ENCODE data around the gene XYLT2. TPM values are rescaled to one million over a fixed set of nuclear protein-coding genes. Genes with fewer than 3 reads are reported as not detected.

Gene XYLT2
- total and polyA plus RNA-seq, 10 of the 15 experiments (the other 5 are each of a cell fraction or from before 2014, with no cell fraction given) = 0.82 to 20.6 (median 13.0) TPM

DNA sequence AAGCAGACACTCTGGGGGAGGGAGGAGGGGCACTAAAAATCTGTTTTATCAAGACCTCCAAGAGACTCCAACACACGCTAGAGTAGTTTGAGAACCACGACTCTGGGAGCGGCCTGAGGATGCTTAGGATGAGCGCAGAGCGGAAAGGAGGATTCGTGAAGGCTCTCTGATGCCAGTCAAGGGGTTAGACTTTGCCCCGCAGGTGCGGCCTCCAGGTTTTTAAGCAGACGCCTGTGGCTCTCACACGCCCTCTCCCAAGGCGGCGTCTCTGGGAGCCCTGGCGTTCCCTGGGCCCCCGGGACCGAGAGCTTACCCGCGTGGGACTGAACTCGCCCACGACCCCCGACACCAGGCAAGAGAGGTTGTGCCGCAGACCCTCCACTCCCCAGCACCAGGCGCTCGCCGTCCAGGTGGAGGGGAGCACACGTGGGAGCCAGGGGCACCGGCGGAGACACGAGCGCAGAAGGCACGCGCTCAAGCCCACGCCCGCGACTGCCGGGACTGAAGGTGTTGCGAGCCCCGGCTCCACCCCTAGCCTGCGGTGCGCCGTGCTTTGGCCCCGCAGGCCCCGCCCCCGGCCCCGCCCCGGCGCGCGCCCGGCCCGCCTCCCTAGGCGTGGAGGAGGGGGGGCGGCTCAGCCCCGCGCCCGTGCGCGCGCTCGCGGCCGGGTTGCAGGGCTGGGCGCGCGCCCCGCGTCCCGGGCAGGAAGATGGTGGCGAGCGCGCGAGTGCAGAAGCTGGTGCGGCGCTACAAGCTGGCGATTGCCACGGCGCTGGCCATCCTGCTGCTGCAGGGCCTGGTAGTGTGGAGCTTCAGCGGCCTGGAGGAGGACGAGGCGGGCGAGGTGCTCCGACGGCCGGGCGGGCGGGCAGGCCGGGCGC, at the start of gene XYLT2 (continued):
- TF ChIP-seq BACH1 (IDR thresholded peaks at IDR 0.05; ENCODE audit: borderline replicate concordance) (peak; percentile 94), MXI1 (IDR thresholded peaks at IDR 0.05; ENCODE audit: low read depth, low read length) (peak; percentile 86), IKZF2 (IDR thresholded peaks at IDR 0.05) (0 out of 4 replicates have a peak, but pooled peaks of 1 of the 2 experiments have one; percentile 13), MEF2A (IDR thresholded peaks at IDR 0.05; ENCODE audit: insufficient read depth, low read depth, low read length) (no peak), POLR2A (IDR thresholded peaks at IDR 0.05; ENCODE audit: low read depth, low read length) (peak; percentile 99), ZNF592 (IDR thresholded peaks at IDR 0.05) (no peak), RB1 (IDR thresholded peaks at IDR 0.05; ENCODE audit: borderline replicate concordance) (peak; percentile 25; the same call in 1 of the 2 replicates), MEF2B (IDR thresholded peaks at IDR 0.05; ENCODE audit: partially characterized antibody, poor library complexity, severe bottlenecking) (peak; percentile 38), TAF1 (IDR thresholded peaks at IDR 0.05; ENCODE audit: borderline replicate concordance, low read depth, low read length) (peak; percentile 73; the same call in 1 of the 2 replicates), ZNF217 (IDR thresholded peaks at IDR 0.05) (peak; percentile 57; the same call in 1 of the 2 replicates), POLR2AphosphoS5 (IDR thresholded peaks at IDR 0.05; ENCODE audit: low read length) (peak; percentile 39; the same call in 1 of the 2 replicates), SIN3A (IDR thresholded peaks at IDR 0.05; ENCODE audit: low read depth, low read length) (peak; percentile 22; the same call in 1 of the 2 replicates), NKRF (conservative IDR thresholded peaks at IDR 0.05) (peak; percentile 74), NR2C1 (IDR thresholded peaks at IDR 0.05) (no peak), ZSCAN29 (IDR thresholded peaks at IDR 0.05) (0 out of 2 replicates have a peak, but pooled peaks have one; percentile 14), MYC (IDR thresholded peaks at IDR 0.05; ENCODE audit: insufficient read depth, insufficient read length, insufficient replicate concordance, low read length, severe bottlenecking) (no peak), SP1 (IDR thresholded peaks at IDR 0.05; ENCODE audit: low read depth, low read length) (peak; percentile 23), TCF7 (IDR thresholded peaks at IDR 0.05; ENCODE audit: borderline replicate concordance) (no peak), IKZF1 (conservative IDR thresholded peaks at IDR 0.05) (peak; percentile 30; the same call in 1 of the 2 replicates), RAD21 (IDR thresholded peaks at IDR 0.05; ENCODE audit: insufficient read depth, low read depth, low read length) (no peak)
- TF ChIP-seq, protein P1, sequence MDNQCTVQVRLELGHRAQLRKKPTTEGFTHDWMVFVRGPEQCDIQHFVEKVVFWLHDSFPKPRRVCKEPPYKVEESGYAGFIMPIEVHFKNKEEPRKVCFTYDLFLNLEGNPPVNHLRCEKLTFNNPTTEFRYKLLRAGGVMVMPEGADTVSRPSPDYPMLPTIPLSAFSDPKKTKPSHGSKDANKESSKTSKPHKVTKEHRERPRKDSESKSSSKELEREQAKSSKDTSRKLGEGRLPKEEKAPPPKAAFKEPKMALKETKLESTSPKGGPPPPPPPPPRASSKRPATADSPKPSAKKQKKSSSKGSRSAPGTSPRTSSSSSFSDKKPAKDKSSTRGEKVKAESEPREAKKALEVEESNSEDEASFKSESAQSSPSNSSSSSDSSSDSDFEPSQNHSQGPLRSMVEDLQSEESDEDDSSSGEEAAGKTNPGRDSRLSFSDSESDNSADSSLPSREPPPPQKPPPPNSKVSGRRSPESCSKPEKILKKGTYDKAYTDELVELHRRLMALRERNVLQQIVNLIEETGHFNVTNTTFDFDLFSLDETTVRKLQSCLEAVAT (IDR thresholded peaks at IDR 0.05) = peak; percentile 72
- TF ChIP-seq, protein P2, sequence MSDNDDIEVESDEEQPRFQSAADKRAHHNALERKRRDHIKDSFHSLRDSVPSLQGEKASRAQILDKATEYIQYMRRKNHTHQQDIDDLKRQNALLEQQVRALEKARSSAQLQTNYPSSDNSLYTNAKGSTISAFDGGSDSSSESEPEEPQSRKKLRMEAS (IDR thresholded peaks at IDR 0.05; ENCODE audit: low read depth, low read length) = peak; percentile 89

All from GM12878 (cell line).